K562 (cell line): ENCODE measurements around the gene MMRN2.

ENCODE experiments used
- BHLHE40 ChIP-seq: IDR thresholded peaks from 2 replicates; pipeline ENCODE4 v1.6.1; 2011; ENCODE audit warnings: low read length, improper control_type of control experiment
- CEBPG ChIP-seq, 3 experiments: fragments of 200-800 bp in 1 of 3; sonication (Bioruptor generic) in 1 of 3; sonication (generic) in 1 of 3; formaldehyde crosslinking in 1 of 3; IDR thresholded peaks in 2 of 3; conservative IDR thresholded peaks in 1 of 3; 2 replicates each; pipeline versions ENCODE4 v1.6.1 to v1.8.0; 2016 to 2022; ENCODE audit warnings: missing compliant biosample characterization in 2 of 3, missing genetic modification characterization in 2 of 3, mild to moderate bottlenecking in 1 of 3, missing genetic modification reagents in 1 of 3
- FOXA1 ChIP-seq: fragments of 450-650 bp; IDR thresholded peaks from 2 replicates; pipeline ENCODE4 v1.6.1; 2016; ENCODE audit warnings: mild to moderate bottlenecking, borderline replicate concordance
- HDAC3 ChIP-seq: fragments of 450-650 bp; IDR thresholded peaks from 2 replicates; pipeline ENCODE4 v1.6.1; 2018; ENCODE audit warnings: borderline replicate concordance, mild to moderate bottlenecking, moderate library complexity; ENCODE audit not compliant: partially characterized antibody
- HNRNPK ChIP-seq: fragments of 200-400 bp; formaldehyde crosslinking; IDR thresholded peaks from one replicate; pipeline ENCODE4 v1.6.1; 2018; ENCODE audit warnings: mild to moderate bottlenecking, low read depth, low read length; ENCODE audit not compliant: poor library complexity, severe bottlenecking
- NR3C1 ChIP-seq: sonication (generic); formaldehyde crosslinking; IDR thresholded peaks from 2 replicates; pipeline ENCODE4 v1.8.1; 2022; ENCODE audit warnings: missing genetic modification reagents
- RFX5 ChIP-seq: IDR thresholded peaks from 2 replicates; pipeline ENCODE4 v1.6.1; 2011; ENCODE audit warnings: low read depth, mild to moderate bottlenecking, improper control_type of control experiment, low read length
- SLC30A9 ChIP-seq: fragments of 250-450 bp; sonication (Bioruptor Pico); IDR thresholded peaks from 2 replicates; pipeline ENCODE4 v1.8.0; 2022; ENCODE audit warnings: mild to moderate bottlenecking, moderate library complexity
- TAF1 ChIP-seq: IDR thresholded peaks from 2 replicates; pipeline ENCODE4 v1.6.1; 2011; ENCODE audit warnings: mild to moderate bottlenecking, low read length, moderate library complexity; ENCODE audit not compliant: insufficient read depth, control insufficient read depth, severe bottlenecking; ENCODE audit errors: extremely low read depth
- TEAD1 ChIP-seq, 2 experiments: fragments of 450-650 bp in 1 of 2; sonication (generic) in 1 of 2; formaldehyde crosslinking; IDR thresholded peaks; 2 replicates each; pipeline versions ENCODE4 v1.4.0 to v1.8.0; 2020 to 2022; ENCODE audit warnings: mild to moderate bottlenecking in 2 of 2, missing genetic modification reagents in 1 of 2
- TF ChIP-seq, protein P1 (sequence below), 3 experiments: IDR thresholded peaks in 2 of 3; conservative IDR thresholded peaks in 1 of 3; 2 replicates each; pipeline ENCODE4 v1.5.1; 2011 to 2012; ENCODE audit warnings: low read length in 3 of 3, mild to moderate bottlenecking in 3 of 3, control low read depth in 2 of 3, improper control_type of control experiment in 1 of 3, inconsistent platforms in 1 of 3, low read depth in 1 of 3, mixed read lengths in 1 of 3, moderate library complexity in 1 of 3; ENCODE audit not compliant: insufficient read depth in 2 of 3
- TF ChIP-seq, protein P2 (sequence below): fragments of 450-650 bp; IDR thresholded peaks from 2 replicates; pipeline ENCODE4 v1.6.1; 2014; ENCODE audit warnings: low read depth, mild to moderate bottlenecking, moderate library complexity, borderline replicate concordance
- TF ChIP-seq, protein P3 (sequence below): fragments of 250-450 bp; sonication (Bioruptor Pico); IDR thresholded peaks from 2 replicates; pipeline ENCODE4 v1.5.0; 2020; ENCODE audit warnings: mild to moderate bottlenecking, borderline replicate concordance

DNA sequence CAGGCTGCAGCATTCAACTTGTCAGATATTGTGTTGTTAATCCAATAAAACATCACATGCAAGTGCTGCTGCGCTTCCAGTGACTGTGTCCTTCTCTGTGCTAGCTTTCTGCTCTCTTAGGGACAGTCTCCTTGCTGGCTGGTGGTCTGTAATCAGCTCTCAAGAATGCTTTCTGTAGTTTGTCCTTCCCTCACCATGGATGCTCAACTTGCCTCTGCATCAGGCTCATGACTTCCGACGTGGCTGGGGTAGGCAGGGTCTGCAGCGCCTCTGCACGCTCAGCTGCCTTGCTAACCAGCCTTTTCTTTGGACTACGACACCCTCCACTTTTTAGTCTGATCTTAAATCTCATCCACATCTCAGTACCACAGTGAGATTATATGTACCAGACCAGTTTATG, 58.3 kb downstream of the MMRN2 start:
- TF ChIP-seq, protein P1, sequence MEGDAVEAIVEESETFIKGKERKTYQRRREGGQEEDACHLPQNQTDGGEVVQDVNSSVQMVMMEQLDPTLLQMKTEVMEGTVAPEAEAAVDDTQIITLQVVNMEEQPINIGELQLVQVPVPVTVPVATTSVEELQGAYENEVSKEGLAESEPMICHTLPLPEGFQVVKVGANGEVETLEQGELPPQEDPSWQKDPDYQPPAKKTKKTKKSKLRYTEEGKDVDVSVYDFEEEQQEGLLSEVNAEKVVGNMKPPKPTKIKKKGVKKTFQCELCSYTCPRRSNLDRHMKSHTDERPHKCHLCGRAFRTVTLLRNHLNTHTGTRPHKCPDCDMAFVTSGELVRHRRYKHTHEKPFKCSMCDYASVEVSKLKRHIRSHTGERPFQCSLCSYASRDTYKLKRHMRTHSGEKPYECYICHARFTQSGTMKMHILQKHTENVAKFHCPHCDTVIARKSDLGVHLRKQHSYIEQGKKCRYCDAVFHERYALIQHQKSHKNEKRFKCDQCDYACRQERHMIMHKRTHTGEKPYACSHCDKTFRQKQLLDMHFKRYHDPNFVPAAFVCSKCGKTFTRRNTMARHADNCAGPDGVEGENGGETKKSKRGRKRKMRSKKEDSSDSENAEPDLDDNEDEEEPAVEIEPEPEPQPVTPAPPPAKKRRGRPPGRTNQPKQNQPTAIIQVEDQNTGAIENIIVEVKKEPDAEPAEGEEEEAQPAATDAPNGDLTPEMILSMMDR (IDR thresholded peaks at IDR 0.05 in 2 of 3, conservative IDR thresholded peaks at IDR 0.05 in 1 of 3; ENCODE audit: insufficient read depth in 2 of 3, low read depth in 1 of 3, low read length in 3 of 3) = no peak
- TF ChIP-seq SLC30A9 = no peak
- TF ChIP-seq HNRNPK = no peak
- TF ChIP-seq, protein P2, sequence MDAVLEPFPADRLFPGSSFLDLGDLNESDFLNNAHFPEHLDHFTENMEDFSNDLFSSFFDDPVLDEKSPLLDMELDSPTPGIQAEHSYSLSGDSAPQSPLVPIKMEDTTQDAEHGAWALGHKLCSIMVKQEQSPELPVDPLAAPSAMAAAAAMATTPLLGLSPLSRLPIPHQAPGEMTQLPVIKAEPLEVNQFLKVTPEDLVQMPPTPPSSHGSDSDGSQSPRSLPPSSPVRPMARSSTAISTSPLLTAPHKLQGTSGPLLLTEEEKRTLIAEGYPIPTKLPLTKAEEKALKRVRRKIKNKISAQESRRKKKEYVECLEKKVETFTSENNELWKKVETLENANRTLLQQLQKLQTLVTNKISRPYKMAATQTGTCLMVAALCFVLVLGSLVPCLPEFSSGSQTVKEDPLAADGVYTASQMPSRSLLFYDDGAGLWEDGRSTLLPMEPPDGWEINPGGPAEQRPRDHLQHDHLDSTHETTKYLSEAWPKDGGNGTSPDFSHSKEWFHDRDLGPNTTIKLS = no peak
- TF ChIP-seq BHLHE40 = no peak
- TF ChIP-seq HDAC3 = no peak
- no peak for TF ChIP-seq NR3C1 (CRISPR knock-in tag)
- no peak for TF ChIP-seq TAF1
- no peak for TF ChIP-seq TEAD1 (CRISPR knock-in tag; IDR thresholded peaks at IDR 0.05)
- TF ChIP-seq RFX5 = no peak
- no peak for TF ChIP-seq CEBPG (CRISPR knock-in tag; IDR thresholded peaks at IDR 0.05)
- no peak for TF ChIP-seq CEBPG (tag; conservative IDR thresholded peaks at IDR 0.05 in 1 of 2, IDR thresholded peaks at IDR 0.05 in 1 of 2)
- TF ChIP-seq, protein P3, sequence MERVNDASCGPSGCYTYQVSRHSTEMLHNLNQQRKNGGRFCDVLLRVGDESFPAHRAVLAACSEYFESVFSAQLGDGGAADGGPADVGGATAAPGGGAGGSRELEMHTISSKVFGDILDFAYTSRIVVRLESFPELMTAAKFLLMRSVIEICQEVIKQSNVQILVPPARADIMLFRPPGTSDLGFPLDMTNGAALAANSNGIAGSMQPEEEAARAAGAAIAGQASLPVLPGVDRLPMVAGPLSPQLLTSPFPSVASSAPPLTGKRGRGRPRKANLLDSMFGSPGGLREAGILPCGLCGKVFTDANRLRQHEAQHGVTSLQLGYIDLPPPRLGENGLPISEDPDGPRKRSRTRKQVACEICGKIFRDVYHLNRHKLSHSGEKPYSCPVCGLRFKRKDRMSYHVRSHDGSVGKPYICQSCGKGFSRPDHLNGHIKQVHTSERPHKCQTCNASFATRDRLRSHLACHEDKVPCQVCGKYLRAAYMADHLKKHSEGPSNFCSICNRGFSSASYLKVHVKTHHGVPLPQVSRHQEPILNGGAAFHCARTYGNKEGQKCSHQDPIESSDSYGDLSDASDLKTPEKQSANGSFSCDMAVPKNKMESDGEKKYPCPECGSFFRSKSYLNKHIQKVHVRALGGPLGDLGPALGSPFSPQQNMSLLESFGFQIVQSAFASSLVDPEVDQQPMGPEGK = no peak
- no peak for TF ChIP-seq FOXA1
